HG03439 (cell line): ENCODE data around the gene SIX2.

Source experiments
- ATAC-seq: cut with Tn5 transposase; IDR thresholded peaks from one replicate; pipeline ENCODE4 v1.9.1; 2021; ENCODE audit warnings: mild to moderate bottlenecking, moderate library complexity; ENCODE audit not compliant: unreplicated experiment

SIX2 gene

DNA sequence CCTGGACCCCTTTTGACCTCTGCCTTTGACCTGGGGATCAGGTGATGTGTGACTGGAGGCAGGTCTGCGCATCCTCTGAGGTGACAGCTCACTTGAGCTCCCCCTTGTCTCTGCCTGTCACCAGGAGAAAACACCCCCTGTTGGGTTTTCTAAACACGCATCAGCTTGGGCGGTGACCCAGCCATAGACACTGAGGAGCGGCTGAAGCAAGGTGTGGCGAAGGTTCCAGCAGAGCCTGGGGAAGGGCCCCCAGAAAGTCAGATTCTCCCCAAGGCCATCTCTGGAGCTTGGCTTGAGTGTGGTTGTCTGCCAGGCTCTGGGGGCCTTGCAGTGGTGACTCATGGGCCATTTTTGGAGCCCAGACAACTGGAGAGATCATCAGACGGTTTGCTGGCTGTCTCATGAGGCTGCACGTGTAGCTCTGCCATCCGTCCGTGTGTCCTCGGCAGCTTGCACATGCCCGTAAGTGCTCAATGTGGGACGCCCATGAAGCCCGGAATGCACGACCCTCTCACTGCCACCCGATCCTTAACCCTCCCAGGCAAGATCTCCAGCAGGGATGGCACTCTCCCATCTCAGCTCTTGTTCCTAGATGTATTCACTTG, 38.3 kb downstream of the SIX2 start:
- ATAC-seq = no peak

- no peak for ATAC-seq
Observed at GRCh38 chr2:44969936-44970335, 39.3 kb downstream of the SIX2 start.

DNA sequence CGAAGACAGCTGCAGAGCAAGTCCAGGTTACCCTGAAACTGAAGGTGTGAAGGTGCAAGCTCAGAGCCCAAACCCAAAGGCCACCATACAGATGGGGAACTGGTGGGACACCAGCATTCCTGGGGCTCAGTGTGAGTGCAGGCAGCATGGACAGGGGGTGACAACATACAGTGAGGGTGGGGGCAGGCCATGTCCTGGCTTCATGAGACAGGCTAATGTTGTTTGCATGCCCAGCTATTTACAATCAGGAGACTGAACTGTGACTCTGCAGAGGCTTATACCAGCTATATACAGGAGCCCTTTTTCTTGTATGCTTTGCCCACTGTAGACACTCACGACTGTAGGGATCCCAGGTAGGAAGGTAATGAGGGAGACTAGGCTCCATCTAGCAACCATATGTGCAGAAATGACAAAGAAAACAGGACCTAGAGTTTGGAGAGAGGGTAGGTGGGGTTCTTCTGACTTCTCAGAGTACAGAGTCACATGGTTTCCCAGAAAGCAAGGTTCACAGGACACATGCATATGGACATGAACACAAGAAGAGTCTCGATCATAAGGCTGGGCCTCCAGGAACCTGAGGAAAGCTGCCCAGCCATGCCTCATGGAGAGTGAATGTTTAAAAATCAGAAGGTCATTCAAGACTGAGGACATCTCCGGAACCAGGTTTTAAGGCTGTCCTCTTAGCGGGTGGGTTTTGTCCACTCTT, 41.4 kb downstream of the SIX2 start:
- ATAC-seq = no peak

DNA sequence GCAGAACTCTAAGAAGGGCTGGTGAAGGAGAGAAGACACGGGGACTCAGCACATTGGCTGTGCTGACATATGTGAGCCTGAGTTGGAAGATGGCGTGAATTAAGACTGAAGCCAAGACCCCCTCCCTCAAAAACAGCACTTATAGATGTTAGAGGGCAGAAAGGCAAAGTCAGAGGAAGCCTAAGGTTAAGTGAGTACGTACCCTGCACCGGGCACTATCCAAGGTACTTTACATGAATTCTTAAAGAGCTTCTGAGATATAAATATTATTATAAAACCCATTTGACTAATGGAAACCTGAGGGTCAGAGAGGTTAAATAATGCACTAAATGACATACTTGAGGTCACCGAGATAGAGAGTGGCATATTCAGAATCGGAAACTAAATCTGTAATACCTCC, 42.2 kb downstream of the SIX2 start:
- ATAC-seq = no peak

DNA sequence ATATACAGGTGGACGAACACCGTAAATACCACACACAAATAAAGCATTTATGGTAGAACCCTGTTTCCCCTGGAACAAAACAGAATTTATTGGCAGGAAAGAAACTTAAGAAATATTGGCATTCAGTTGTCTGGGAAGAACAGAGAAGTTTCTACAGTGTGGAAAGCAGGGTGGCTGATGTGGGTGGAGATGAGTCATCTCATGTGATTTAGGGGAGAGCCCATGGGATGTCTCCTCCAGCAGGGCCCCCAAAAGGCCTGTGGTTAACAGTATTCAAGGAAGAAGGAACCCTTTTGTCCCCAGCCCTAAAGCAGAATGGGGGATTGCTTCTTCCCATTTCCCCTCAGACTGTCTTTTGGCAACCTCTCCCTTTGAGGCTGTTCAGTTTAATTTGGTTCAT, 43.6 kb downstream of the SIX2 start:
- ATAC-seq = no peak

DNA sequence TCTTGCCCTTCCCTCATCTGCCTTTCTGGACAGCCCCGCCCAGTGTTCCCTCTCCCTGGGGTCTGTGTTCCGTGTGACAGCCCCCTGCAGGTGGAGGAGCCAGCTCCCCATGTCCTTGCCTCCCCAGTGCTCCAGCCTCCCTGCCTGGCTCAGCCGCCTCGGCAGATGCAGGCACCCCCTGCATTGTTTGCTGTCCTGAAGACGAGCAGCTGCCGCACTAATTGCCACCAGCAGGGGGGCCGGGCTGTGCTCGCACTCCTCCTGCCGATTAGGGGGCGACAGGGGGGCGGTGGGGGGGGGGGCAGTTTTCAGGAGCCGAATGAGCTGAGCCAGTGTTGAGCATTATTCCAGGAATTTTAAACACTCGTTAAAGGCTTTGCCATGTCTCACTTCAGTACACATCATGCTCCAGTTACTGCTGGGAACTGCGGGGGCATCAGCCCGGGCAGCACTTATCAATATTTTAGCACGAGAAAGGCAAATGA, 44.5 kb downstream of the SIX2 start:
- ATAC-seq = no peak

GRCh38 chr2:44962176-44962695, 47.0 kb downstream of the SIX2 start:
- ATAC-seq = no peak

- no peak for ATAC-seq
Observed at GRCh38 chr2:44960871-44961270, 48.4 kb downstream of the SIX2 start.

GRCh38 chr2:44959855-44960254, 49.4 kb downstream of the SIX2 start:
- ATAC-seq = no peak

GRCh38 chr2:44957656-44958327, 51.5 kb downstream of the SIX2 start:
- no peak for ATAC-seq

GRCh38 chr2:44956843-44957242, 52.4 kb downstream of the SIX2 start:
- no peak for ATAC-seq

DNA sequence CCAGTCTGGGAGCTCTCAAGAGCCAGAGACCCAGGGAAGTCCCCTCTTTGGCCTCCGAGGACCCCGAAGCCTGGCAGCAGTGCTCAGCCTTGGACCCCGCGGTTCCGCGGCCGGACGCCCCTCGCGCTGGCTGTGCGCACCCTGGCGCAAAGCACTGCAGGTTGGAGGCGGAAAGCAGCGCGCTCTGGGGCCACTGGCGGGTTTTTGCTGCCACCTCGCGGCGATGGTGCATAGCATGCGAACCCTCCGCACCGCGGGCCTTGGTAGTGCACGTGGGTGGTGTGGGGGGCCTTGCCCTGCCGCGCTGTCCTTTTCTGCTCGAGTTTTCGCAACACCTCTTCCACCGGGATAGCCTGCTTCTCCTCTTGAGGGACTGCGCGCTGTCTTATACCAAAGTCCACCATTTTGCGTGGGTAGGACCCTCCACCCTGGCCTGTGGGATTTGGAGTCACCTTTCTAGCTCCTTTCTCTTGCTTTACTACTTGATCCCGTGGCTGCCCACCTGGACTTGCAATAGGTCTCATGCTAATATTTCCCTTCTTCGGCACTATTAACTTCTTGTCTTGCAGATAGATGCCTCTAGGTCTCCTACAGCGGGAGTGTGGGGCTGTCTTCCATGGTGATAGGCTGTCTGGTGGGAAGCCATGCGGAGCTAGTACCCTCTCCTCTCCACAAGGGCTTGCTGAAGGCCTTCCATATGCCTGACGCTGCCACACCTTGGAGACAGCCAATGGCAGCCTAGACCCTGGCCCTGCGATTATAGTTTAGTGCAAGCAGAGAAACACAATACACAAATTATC, 53.5 kb downstream of the SIX2 start:
- ATAC-seq = peak; percentile 68
